H1 (cell line): ENCODE results near the gene NR1H3. TPM values are rescaled to one million over a fixed set of nuclear protein-coding genes. Genes with fewer than 3 reads are reported as not detected.

Source experiments
- CTCF ChIA-PET: fragments of 300-600 bp; sonication (Branson Sonifier 250); formaldehyde crosslinking; loops from one replicate; lab custom pipeline; 2021; ENCODE audit not compliant: partially characterized antibody; lab: Charles Lee
- POLR2A ChIA-PET: fragments of 300-600 bp; sonication (Branson Sonifier 250); formaldehyde crosslinking; loops from one replicate; lab custom pipeline; 2021; ENCODE audit warnings: inconsistent platforms; ENCODE audit not compliant: partially characterized antibody; lab: Charles Lee
- DNase-seq, 2 experiments: peaks; one replicate each; pipeline versions ENCODE4 v3.0.0 to v3.0.0-alpha.2; 2010 to 2022; ENCODE audit warnings: low spot score in 2 of 2, low read depth in 1 of 2, mixed read lengths in 1 of 2
- FAIRE-seq: peaks from 2 replicates; lab custom pipeline; 2011; peaks lifted over from hg19 to GRCh38; lab: Jason Lieb, UNC
- H2AFZ ChIP-seq: 2 replicates; pipeline ENCODE4 v1.8.1; 2012; ENCODE audit warnings: low read length, inconsistent platforms
- H2AK5ac ChIP-seq: 2 replicates; pipeline ENCODE4 v1.6.1; 2013; ENCODE audit warnings: low read depth, low read length
- H2BK120ac ChIP-seq: replicated peaks from 2 replicates; pipeline ENCODE3; 2013; ENCODE audit warnings: low read depth, low read length, inconsistent platforms
- H2BK12ac ChIP-seq: 2 replicates; pipeline ENCODE4 v1.6.1; 2013; ENCODE audit warnings: low read depth, low read length
- H2BK15ac ChIP-seq: 2 replicates; pipeline ENCODE4 v1.6.1; 2013; ENCODE audit warnings: low read length
- H2BK20ac ChIP-seq: 2 replicates; pipeline ENCODE4 v1.6.1; 2013; ENCODE audit warnings: low read length
- H2BK5ac ChIP-seq: 2 replicates; pipeline ENCODE4 v1.6.1; 2013; ENCODE audit warnings: low read depth, low read length
- H3K14ac ChIP-seq: 2 replicates; pipeline ENCODE4 v1.6.1; 2013; ENCODE audit warnings: inconsistent platforms; ENCODE audit not compliant: insufficient read length
- H3K18ac ChIP-seq: 2 replicates; pipeline ENCODE4 v1.6.1; 2013; ENCODE audit warnings: low read length; ENCODE audit errors: extremely low read depth
- H3K23ac ChIP-seq: 2 replicates; pipeline ENCODE4 v1.6.1; 2013; ENCODE audit warnings: inconsistent platforms; ENCODE audit not compliant: insufficient read length
- H3K23me2 ChIP-seq: 2 replicates; pipeline ENCODE4 v1.6.1; 2013; ENCODE audit warnings: low read depth, low read length
- H3K27ac ChIP-seq: 2 replicates; pipeline ENCODE4 v1.6.1; 2011; ENCODE audit warnings: low read depth, low read length, inconsistent platforms
- H3K27me3 ChIP-seq, 4 experiments: replicated peaks in 1 of 4; 1 replicate in 1 of 4; 2 replicates in 3 of 4; pipeline versions ENCODE4 v1.6.1 to v1.8.1; 2011 to 2013; ENCODE audit warnings: low read length in 3 of 4, mild to moderate bottlenecking in 3 of 4, inconsistent platforms in 2 of 4, mixed read lengths in 2 of 4, moderate library complexity in 1 of 4; ENCODE audit not compliant: control insufficient read depth in 3 of 4, insufficient read depth in 3 of 4; ENCODE audit errors: extremely low read depth in 1 of 4
- H3K36me3 ChIP-seq, 4 experiments: 2 replicates each; pipeline versions ENCODE4 v1.6.1 to v1.8.1; 2011 to 2013; ENCODE audit warnings: mild to moderate bottlenecking in 4 of 4, low read length in 3 of 4, moderate library complexity in 2 of 4, control low read depth in 1 of 4, inconsistent platforms in 1 of 4; ENCODE audit not compliant: insufficient read depth in 4 of 4, control insufficient read depth in 2 of 4
- H3K4ac ChIP-seq: replicated peaks from 2 replicates; pipeline ENCODE3; 2013; ENCODE audit warnings: low read length, low read depth, mixed read lengths, inconsistent platforms; ENCODE audit not compliant: insufficient read length
- H3K4me1 ChIP-seq, 4 experiments: replicated peaks in 1 of 4; 1 replicate in 1 of 4; 2 replicates in 3 of 4; pipeline versions ENCODE4 v1.6.1 to v1.8.1; 2011 to 2013; ENCODE audit warnings: low read length in 3 of 4, inconsistent platforms in 2 of 4, mixed read lengths in 1 of 4; ENCODE audit not compliant: insufficient read depth in 4 of 4, control insufficient read depth in 3 of 4
- H3K4me2 ChIP-seq, 2 experiments: 2 replicates each; pipeline versions ENCODE4 v1.6.1 to v1.8.1; 2011 to 2013; ENCODE audit warnings: low read depth in 2 of 2, low read length in 2 of 2, control low read depth in 1 of 2, inconsistent platforms in 1 of 2, mild to moderate bottlenecking in 1 of 2; ENCODE audit not compliant: insufficient read depth in 1 of 2
- H3K4me3 ChIP-seq, 4 experiments: fragments of 200-600, 300-600 bp in 1 of 4; sonication (generic), shearing (Covaris generic), sonication (Bioruptor Twin) in 1 of 4; 2 replicates each; pipeline versions ENCODE4 v1.5.1 to v1.8.1; 2011 to 2016; ENCODE audit warnings: low read length in 4 of 4, low read depth in 3 of 4, control low read depth in 2 of 4, inconsistent platforms in 2 of 4, mild to moderate bottlenecking in 2 of 4, mixed read lengths in 1 of 4, moderate library complexity in 1 of 4; ENCODE audit not compliant: insufficient read depth in 2 of 4; ENCODE audit errors: extremely low read depth in 1 of 4
- H3K56ac ChIP-seq: replicated peaks from 2 replicates; pipeline ENCODE3; 2013; ENCODE audit warnings: low read depth, mild to moderate bottlenecking, mixed read lengths, low read length, inconsistent platforms; ENCODE audit not compliant: insufficient read length
- H3K79me1 ChIP-seq: 2 replicates; pipeline ENCODE4 v1.6.1; 2013; ENCODE audit warnings: low read depth, low read length, control low read depth
- H3K79me2 ChIP-seq, 2 experiments: 2 replicates each; pipeline versions ENCODE4 v1.6.1 to v1.8.1; 2012 to 2013; ENCODE audit warnings: low read length in 2 of 2, mild to moderate bottlenecking in 2 of 2, inconsistent platforms in 1 of 2; ENCODE audit not compliant: insufficient read depth in 2 of 2, control insufficient read depth in 1 of 2
- H3K9ac ChIP-seq, 4 experiments: replicated peaks in 1 of 4; 1 replicate in 1 of 4; 2 replicates in 3 of 4; pipeline versions ENCODE4 v1.6.1 to v1.8.1; 2011 to 2013; ENCODE audit warnings: low read depth in 3 of 4, low read length in 3 of 4, control low read depth in 2 of 4, mild to moderate bottlenecking in 2 of 4, moderate library complexity in 2 of 4, inconsistent platforms in 1 of 4; ENCODE audit errors: extremely low read depth in 1 of 4
- H3K9me3 ChIP-seq, 2 experiments: 2 replicates each; pipeline versions ENCODE4 v1.6.1 to v1.8.1; 2012 to 2013; ENCODE audit warnings: mild to moderate bottlenecking in 2 of 2, moderate library complexity in 2 of 2, control low read depth in 1 of 2, inconsistent platforms in 1 of 2, low read depth in 1 of 2, low read length in 1 of 2, mixed read lengths in 1 of 2; ENCODE audit not compliant: insufficient read depth in 2 of 2
- H4K20me1 ChIP-seq, 2 experiments: replicated peaks in 1 of 2; 2 replicates each; pipeline versions ENCODE3 to v1.8.1; 2011 to 2013; ENCODE audit warnings: inconsistent platforms in 2 of 2, low read length in 2 of 2, mild to moderate bottlenecking in 1 of 2; ENCODE audit not compliant: insufficient read depth in 2 of 2, control insufficient read depth in 1 of 2
- H4K5ac ChIP-seq: 2 replicates; pipeline ENCODE4 v1.6.1; 2013; ENCODE audit warnings: low read length, low read depth, mixed read lengths, inconsistent platforms; ENCODE audit not compliant: insufficient read length
- H4K8ac ChIP-seq: 2 replicates; pipeline ENCODE4 v1.8.0; 2013; ENCODE audit warnings: mild to moderate bottlenecking, moderate library complexity, low read length, inconsistent platforms; ENCODE audit not compliant: insufficient read depth; ENCODE audit errors: extremely low read depth
- H4K91ac ChIP-seq: replicated peaks from 2 replicates; pipeline ENCODE3; 2013; ENCODE audit warnings: low read length, mixed read lengths, inconsistent platforms; ENCODE audit not compliant: insufficient read length
- KDM1A ChIP-seq: fragments of 200-600, 300-600 bp; sonication (generic); IDR thresholded peaks from 2 replicates; pipeline ENCODE4 v1.7.1; 2016; ENCODE audit warnings: mild to moderate bottlenecking, low read length, borderline replicate concordance
- KDM5A ChIP-seq: fragments of 200-600 bp; IDR thresholded peaks from 2 replicates; pipeline ENCODE4 v1.7.1; 2012; ENCODE audit warnings: mild to moderate bottlenecking, low read length, inconsistent platforms, mixed read lengths
- POLR2A ChIP-seq, 2 experiments: IDR thresholded peaks; 1 replicate in 1 of 2; 2 replicates in 1 of 2; pipeline ENCODE4 v1.6.1; 2011; ENCODE audit warnings: low read depth in 2 of 2, low read length in 2 of 2, mild to moderate bottlenecking in 2 of 2; ENCODE audit errors: control extremely low read depth in 1 of 2
- SIRT6 ChIP-seq: IDR thresholded peaks from one replicate; pipeline ENCODE4 v1.7.1; 2012; ENCODE audit warnings: low read length, inconsistent platforms
- TBP ChIP-seq: IDR thresholded peaks from 2 replicates; pipeline ENCODE4 v1.6.1; 2011; ENCODE audit warnings: low read depth, low read length, improper control_type of control experiment
- WGBS, 2 experiments: shearing (Covaris generic) in 1 of 2; methylation state at CpG; one replicate each; pipeline versions ENCODE4 v1.1.6 to v1.1.7; 2013 to 2015; ENCODE audit warnings: low lambda C conversion rate in 2 of 2, mixed read lengths in 2 of 2, inconsistent platforms in 1 of 2, low coverage in 1 of 2, missing lambda C conversion rate in 1 of 2; ENCODE audit not compliant: insufficient replicate concordance in 2 of 2, insufficient coverage in 1 of 2, insufficient read length in 1 of 2; ENCODE audit errors: extremely low coverage in 1 of 2, missing lambda C conversion rate in 1 of 2; 5-methylcytosine and 5-hydroxymethylcytosine counted together
- polyA plus RNA-seq, 7 experiments: library from polyadenylated mRNA; depleted of rRNA in 3 of 7; stranded (reverse) in 5 of 7; unstranded in 2 of 7; fragments of >200 nt in 5 of 7; fragments of 200-250 nt in 2 of 7; gene quantifications; 1 replicate in 5 of 7; 2 replicates in 1 of 7; 4 replicates in 1 of 7; pipeline versions ENCODE4 v1.2.1 to v1.2.3, GENCODE V29; 2011 to 2013; ENCODE audit warnings: missing spikeins in 2 of 7, mixed read lengths in 2 of 7
- total RNA-seq: library from RNA; stranded (reverse); fragmentation: NEBNext Ultra II Directional; extraction: Animal tissue kit (Norgen Biotek cat#: 25700); gene quantifications from 2 replicates; pipeline ENCODE4 v1.2.1, GENCODE V29; 2021

NR1H3 gene
- total and polyA plus RNA-seq, 2 of the 8 experiments (the other 6 are each of a cell fraction or from before 2014, with no cell fraction given), result 19.9 to 42.1 TPM

- WGBS, 2 experiments, result 93% methylated on average over 23 of the region's 23 CpGs; no CpG with 5 or more reads in 1 of the 2 experiments
- no peak overlapping the region for H2BK120ac ChIP-seq
- H3K4ac ChIP-seq, result no peak overlapping the region
- peaks cover 0 to 6% (median 0%) of the 10 kb centered on the region in 4 experiments; a peak in 3 of 7 replicates for H3K4me1 ChIP-seq
- H3K56ac ChIP-seq, result no peak overlapping the region
- H3K4me2 ChIP-seq, result no peak overlapping the region
- H4K8ac ChIP-seq, result no peak overlapping the region
- H4K5ac ChIP-seq, result no peak overlapping the region
- TF ChIP-seq KDM1A (no peak), POLR2A (IDR thresholded peaks at IDR 0.05; ENCODE audit: control extremely low read depth in 1 of 2, low read depth in 2 of 2, low read length in 2 of 2) (no peak), TBP (no peak), SIRT6 (no peak), KDM5A (no peak)
- TF ChIP-seq, all 59 proteins: peak for 0
- Histone ChIP-seq H2AFZ (no peak overlapping the region), H3K23me2 (peaks cover 11% of the 10 kb centered on the region), H3K9me3 (no peaks in the 10 kb centered on the region), H3K18ac (no peak overlapping the region), H3K36me3 (peaks cover 9 to 34% (median 18%) of the 10 kb centered on the region in 4 experiments), H3K27me3 (no peaks in the 10 kb centered on the region), H2AK5ac (no peak overlapping the region), H3K79me2 (peaks cover 0 to 9% of the 10 kb centered on the region in 2 experiments; a peak in 1 of 4 replicates), H2BK5ac (no peak overlapping the region), H3K9ac (no peak overlapping the region), H2BK20ac (no peak overlapping the region), H3K4me3 (no peak overlapping the region), H3K79me1 (no peaks in the 10 kb centered on the region), H4K91ac (no peak overlapping the region), H2BK15ac (no peak overlapping the region), H2BK12ac (no peak overlapping the region), H3K14ac (no peak overlapping the region), H4K20me1 (peaks cover 0 to 8% of the 10 kb centered on the region in 2 experiments), H3K23ac (no peak overlapping the region), H3K27ac (no peak overlapping the region)
- no peak for FAIRE-seq
- DNase-seq, result no peak
- ChIA-PET POLR2A (interaction anchor here (0.7 to 11.4 kb wide), 6 partner anchors 9 to 60 kb away, joined by 3 to 138 read pairs (median 3); partner anchors contain the start of gene DDB2), CTCF (interaction anchor here (0.6 to 10.9 kb wide), 10 partner anchors 7 to 110 kb away, joined by 3 to 127 read pairs (median 4); partner anchors contain the start of gene NR1H3)
Measured at GRCh38 chr11:47244448-47245350, 13.1 kb upstream of the NR1H3 start.
